GM19099 (cell line): ENCODE data around the gene LTA4H.

ENCODE experiments used
- POLR2A ChIP-seq: IDR thresholded peaks from 3 replicates; pipeline ENCODE4 v1.6.1; 2011; ENCODE audit warnings: low read depth; ENCODE audit not compliant: insufficient read length; ENCODE audit errors: extremely low read depth

Gene LTA4H

DNA sequence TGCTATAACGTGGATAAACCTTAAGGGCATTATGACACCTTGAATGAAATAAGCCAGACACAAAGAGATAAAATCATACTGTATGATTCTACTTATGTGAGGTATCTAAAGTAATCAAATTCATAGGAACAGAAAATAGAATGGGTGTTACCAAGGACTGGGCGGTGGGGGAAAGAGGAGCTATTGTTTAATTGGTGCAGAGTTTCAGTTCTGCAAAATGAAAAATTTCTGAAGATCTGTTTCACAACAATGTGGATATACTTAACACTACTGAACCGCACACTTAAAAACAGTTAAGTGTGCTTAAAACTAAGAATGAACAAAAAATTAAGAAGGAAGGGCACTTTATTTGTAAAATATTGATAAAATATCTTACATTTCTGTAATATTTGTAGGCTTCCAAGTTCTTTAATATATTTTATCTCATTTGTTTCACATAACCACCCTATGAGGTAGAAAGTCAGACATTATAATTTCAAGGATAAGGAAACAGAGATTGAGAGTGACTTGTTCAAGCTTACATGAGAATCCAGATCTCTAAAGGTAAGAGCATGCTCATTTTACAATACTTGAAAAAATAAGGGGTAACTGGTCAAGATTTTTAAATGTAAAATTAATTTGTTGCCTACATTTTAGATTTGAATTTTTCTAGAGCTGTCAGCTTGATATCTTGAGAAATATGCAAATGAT is 14.9 kb downstream of the LTA4H start:
- no peak for TF ChIP-seq POLR2A

DNA sequence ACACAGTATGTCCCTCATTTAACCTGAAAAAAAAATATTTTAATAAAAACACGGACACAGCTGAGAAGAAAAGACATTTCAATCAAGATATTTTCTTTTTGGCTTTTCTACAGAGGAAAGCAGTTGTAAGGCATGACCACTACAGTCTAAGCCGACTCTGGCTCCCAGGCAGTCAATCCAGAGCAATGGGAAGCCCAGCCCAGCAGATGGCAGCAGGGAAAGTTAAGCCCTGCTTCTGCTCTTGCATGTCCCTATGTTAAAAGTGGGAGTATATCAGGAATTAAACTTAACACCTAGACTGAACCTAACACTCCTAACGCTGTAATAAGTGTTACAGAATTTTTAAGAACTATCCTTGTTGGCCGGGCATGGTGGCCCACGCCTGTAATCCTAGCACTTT is 19.7 kb downstream of the LTA4H start:
- no peak for TF ChIP-seq POLR2A

DNA sequence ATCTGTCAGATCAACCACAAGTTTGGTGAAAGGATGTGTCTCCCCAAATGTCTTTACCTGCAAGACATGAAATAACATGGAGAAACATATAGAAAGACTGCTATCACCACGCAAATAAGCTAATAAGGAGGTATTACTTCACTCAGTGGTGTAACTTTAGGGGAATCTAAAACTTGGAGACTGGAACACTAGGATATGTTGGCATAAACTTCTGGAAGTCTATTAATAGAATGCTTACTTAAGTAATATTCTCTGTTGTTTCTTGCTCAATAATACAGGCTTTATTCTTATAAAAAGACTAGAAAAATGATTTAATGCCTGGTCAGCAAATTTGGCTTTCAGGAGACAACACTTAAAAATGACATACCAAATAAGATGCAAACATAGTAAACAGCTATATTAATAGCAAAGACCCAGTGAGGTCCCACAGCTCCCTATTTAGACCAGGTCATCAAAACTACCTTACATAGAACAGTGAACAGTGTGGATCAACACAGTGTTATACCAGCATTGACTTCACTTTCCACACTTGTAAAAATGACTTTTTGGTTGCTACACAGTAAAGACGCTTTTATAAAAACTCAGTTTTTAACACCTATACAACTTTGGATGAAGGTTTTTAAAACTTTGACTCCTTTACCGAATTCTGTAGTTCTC is 20.3 kb downstream of the LTA4H start:
- no peak for TF ChIP-seq POLR2A

DNA sequence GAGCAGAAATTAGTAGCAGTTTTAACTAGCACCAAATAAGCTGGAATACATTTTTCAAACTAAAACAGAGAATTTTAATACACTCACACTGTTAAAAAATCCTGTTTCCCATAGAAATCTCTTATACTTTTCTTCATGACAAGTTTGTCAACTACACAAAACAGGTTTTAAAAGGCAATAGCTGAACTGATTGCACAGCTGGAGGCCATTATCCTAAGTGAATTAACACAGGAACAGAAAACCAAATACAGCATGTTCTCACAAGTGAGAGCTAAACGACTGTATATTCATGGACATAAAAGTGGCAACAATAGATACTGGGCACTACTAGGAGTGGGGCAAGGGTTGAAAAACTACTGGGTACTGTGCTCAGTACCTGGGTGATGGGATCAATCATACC is 27.7 kb downstream of the LTA4H start:
- TF ChIP-seq POLR2A = no peak

DNA sequence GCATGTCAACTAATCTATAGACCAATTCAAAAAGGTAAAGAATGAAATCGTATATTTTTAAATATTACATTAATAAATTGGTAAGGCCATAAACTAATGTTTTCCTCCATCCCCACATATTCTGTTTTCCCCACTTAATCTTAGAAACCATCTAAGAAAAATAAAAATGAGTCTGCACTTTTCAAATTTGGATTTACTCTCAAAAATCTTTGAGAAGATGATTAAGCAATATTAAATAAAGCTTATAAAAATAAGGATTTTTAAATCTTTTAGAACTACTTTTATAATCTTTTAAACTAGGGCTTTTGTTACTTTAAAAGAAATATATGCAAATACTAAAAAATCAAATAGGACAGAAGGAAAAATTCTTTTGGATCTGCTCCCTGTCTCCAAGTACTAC is 28.7 kb downstream of the LTA4H start:
- no peak for TF ChIP-seq POLR2A

DNA sequence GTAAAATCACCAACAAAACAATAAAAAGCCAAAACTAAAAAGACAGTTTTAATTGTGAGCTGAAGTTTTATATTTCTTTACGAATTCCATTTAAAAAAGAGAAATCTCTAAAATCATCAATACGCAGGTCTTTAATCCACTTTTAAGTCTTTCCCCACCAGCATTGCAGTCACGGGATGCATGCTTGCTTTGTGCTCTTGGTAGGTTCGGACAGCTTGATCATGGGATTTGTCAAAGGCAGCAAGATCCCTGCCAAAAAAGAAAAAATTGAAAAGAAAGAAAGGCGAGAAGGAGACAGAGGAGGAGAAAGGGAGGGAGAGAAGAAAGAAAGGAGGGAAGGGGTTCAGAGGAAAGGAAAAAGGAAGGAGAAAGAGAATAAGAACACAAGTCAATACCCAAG is 34.5 kb downstream of the LTA4H start:
- TF ChIP-seq POLR2A = no peak

DNA sequence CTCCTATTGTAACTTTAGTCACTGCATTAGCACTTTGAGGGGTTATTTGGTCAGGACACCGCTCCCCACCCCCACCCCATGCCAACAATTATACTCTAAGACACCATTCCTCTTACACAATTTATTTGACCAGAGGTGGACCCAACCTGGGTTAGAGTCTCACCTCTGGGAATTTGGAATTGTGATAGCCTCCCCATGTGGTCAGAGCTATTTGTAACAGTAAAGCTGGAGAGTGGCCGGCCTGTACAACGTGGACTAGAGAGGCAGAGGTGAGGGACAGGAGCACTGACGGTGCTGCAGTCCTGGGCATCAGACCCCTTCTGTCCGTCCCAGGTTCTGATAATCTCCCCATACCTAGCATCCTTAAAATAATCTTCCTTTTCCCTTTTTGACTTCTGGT is 35.9 kb downstream of the LTA4H start:
- no peak for TF ChIP-seq POLR2A

DNA sequence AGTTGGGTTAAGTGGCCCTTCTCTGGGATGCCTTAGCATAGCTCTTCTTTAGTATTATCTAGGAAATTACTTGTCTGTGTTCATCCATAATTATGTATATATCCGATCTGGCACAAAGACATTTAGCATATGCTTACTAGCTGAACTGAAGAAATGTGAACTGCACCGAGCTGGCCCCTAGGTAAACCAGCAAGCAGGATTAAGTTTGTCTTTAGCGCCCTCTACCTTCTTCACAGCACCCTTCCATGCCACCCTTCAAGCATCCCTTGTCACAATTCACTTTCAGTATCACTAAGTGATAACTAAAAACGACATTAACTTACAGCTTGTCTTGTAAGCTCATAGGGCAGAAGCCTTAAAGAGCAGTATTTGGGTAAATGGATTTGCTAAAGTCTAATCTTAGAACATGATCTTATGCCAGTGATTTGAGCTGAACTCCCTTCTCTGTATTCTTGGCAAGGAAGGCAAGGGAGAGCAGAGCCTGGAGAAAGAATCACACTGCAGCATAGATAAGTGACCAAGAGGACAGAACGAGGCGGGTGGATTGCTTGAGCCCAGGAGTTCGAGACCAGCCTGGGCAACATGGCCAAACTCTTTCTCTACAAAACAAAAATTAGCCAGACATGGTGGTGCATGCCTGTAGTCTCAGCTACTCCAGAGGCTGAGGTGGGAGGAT is 36.6 kb downstream of the LTA4H start:
- TF ChIP-seq POLR2A = no peak

DNA sequence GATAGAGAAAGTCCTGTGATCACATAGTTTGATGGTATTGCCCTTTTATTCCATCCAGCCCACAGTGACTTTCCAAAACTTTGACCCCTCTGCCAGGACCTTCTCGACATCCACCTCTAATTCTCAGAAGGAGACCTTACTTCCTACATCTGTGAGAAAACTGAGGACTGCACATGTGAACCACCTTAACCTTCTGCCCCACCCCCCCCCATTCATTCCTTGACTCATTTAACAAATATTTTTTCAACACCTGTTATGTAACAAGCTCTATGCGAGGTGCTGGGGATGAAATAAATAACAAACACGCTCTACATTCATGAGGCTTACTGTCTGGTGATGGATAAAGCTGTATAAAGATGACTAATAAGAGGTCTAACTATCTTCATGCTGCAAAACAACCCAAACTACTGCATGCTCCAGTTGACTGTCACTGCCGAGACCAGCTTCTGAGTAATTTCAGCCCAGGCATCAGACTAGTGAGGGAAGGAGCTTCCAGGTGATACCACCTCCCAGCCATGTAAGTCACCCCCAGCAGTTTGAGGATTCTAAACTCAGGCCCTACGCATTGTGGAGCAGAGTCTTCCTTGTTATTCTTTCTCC is 37.4 kb downstream of the LTA4H start:
- no peak for TF ChIP-seq POLR2A

DNA sequence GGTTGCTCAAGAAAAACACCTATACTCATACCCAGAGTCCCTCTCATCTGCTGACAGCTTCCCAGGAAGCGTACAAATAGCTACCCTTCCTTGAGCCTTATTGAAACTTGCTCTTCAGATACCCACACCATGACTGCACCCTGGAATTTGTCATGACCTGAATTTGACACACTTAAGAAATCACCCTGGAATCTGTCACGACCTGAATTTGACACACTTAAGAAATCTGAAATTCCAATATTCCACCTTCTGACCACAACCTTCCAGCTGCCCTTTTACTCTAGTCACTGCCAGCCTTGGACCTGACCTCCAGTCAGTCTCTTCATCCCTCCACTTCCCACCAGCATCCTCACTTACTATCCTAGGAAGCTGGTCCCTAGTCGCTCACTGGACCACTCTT is 38.1 kb downstream of the LTA4H start:
- no peak for TF ChIP-seq POLR2A

DNA sequence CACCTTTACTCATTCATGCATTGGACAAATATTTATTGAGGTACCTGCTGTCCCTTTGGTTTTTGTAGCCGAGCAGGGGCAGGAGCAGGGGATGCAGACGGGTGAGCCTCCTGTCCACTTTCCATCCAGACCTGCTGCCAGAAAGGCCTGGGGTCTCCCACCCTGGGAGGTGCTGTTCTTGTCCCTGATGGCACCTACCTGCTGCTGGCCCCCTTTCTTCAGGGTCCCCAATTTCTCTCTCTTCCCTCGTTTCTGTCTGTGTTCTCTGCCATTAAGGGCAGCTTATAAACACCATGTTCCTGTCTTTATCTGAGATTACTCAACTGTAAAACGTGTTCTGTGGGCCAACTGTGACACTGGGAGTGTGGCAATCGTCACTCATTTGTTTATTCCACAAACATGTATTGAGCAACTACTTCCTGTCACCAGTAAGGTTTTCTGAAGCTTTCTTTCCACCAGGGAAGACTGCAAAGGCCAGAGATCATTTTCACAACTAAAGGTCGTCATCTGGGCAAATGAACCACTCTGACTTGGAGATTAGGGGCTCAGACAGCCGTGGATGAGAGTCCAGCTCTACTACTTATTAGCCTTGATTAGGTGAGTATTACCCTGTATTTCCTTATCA is 39.2 kb downstream of the LTA4H start, which contains the start of gene HAL:
TSS of gene HAL (minus strand) at position 311 of the 625 bp plus-strand sequence. CDS start 434 bp downstream, outside the sequence.
- no peak for TF ChIP-seq POLR2A

DNA sequence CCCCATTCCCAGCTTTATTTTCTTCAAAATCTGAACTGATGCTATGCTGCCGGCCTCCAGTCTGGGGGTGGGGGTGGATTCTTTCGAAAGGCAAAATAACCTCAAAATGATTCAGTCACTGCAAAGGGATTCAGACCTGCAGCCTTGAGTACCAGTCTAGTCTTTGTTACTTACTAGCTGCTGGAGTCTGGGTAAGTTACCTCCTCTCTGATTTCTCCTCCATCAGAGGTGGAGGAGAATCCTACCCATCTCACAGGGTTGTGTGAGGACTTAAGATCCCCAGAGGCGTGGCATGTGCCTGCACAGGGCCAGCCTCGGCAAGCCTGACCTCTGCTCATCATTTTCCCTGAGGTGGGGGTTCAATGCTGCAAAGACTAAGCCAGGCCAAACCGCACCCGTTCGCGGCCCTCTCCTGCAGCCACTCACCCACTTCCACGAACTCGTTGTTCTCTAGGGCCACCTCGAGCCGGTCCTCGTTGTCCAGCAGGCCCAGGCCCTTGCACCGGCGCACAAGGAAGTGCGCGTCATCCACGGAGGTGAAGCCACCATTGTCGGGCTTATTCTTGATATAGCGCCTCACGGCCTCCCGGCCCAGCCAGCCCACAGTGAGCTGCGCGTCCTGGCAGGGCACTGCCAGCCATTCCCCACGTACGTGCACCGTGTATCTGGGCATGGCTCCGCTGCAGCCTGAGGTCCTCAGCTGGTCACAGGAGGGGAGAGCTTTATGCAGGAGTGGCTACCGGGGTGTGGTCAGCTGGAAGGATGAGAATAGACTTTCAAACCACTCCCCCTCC is 40.0 kb downstream of the LTA4H start:
- no peak for TF ChIP-seq POLR2A

DNA sequence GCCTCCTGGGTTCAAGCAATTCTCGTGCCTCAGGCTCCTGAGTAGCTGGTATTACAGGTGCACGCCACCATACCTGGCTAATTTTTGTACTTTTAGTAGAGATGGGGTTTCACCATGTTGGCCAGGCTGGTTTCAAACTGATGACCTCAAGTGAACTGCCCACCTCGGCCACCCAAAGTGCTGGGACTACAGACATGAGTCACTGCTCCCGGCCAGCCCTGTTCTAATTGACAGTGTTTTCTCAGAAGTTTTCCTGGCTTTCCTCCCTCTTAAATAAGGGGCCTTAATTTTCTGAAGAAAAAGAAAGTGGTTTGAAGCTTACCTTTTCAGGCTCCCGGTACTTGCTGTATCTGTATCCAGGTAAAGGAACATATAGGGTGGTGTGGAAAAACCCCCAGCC is 40.9 kb downstream of the LTA4H start:
- no peak for TF ChIP-seq POLR2A

DNA sequence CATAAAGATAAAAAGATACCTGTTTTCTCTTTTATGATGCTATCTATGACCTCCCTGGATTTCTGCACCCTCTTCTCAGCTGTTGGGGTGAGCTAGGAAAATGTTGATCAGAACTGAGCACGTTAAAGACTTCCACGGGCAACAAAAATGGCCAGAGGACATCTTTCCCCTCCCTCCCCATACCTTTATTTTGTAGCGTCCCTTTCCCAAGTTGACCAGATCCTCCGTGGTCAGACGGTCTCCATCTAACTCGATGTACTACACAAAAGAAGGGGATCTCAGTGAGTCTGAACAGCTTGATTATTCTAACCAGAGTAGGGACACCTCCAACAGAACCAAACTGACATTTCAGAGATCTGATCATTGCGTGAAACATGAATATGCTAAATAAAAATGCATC is 41.5 kb downstream of the LTA4H start:
- TF ChIP-seq POLR2A = no peak

DNA sequence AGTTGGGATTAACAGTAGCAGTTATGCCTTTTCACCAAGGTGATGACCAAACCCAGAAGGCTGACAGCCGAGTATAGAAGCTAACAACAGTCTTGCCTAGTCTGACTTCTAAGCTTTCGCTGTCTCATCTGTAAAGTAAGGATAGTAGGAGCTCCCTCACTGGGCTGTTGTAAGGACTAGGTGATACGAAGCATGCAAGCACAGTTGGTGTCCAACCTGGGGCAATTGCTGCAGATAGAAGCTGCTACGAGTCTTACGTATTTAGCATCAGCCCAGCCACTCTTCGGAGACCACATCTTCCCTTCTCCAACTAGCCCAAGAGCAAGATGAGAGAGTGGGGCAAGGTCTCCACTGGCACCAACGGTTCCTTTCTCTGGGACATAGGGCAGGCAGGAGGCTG is 45.3 kb downstream of the LTA4H start:
- TF ChIP-seq POLR2A = no peak

DNA sequence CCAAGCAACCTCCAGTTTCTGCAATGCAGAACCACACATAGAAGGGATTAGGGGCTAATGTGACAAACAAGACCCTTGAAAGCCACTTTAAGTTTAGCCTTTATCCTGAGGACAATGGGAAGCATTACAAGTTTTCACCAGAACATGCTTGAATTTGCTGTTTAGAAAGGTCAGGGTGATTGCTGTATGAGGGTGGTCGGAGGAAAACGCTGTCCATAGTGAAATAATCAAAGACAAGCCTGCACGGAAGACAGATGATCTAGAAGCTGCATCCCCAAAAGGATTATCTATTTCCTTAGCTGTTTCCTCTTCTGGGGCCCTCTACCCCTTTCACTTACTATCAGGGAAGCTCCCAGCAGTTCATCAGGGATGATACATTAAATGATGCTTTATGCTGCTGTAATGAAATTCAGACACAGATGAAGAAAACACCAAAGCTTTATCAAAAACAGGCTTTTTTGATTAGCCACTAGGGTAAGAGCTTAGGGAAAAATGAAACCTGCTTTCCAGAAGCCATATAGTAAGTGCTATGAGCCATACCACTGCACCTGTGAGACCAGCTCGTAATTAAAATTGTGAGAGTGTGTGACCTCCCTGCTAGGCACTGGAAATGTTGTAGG is 45.8 kb downstream of the LTA4H start:
- no peak for TF ChIP-seq POLR2A
